H1 (cell line): ENCODE results near the gene PAAF1. TPM values are rescaled to one million over a fixed set of nuclear protein-coding genes. Genes with fewer than 3 reads are reported as not detected.

ENCODE experiments used
- CTCF ChIA-PET: fragments of 300-600 bp; sonication (Branson Sonifier 250); formaldehyde crosslinking; loops from one replicate; lab custom pipeline; 2021; ENCODE audit not compliant: partially characterized antibody; lab: Charles Lee
- POLR2A ChIA-PET: fragments of 300-600 bp; sonication (Branson Sonifier 250); formaldehyde crosslinking; loops from one replicate; lab custom pipeline; 2021; ENCODE audit warnings: inconsistent platforms; ENCODE audit not compliant: partially characterized antibody; lab: Charles Lee
- DNase-seq, 2 experiments: peaks; one replicate each; pipeline versions ENCODE4 v3.0.0 to v3.0.0-alpha.2; 2010 to 2022; ENCODE audit warnings: low spot score in 2 of 2, low read depth in 1 of 2, mixed read lengths in 1 of 2
- FAIRE-seq: peaks from 2 replicates; lab custom pipeline; 2011; peaks lifted over from hg19 to GRCh38; lab: Jason Lieb, UNC
- H2AFZ ChIP-seq: 2 replicates; pipeline ENCODE4 v1.8.1; 2012; ENCODE audit warnings: low read length, inconsistent platforms
- H2AK5ac ChIP-seq: 2 replicates; pipeline ENCODE4 v1.6.1; 2013; ENCODE audit warnings: low read depth, low read length
- H2BK120ac ChIP-seq: replicated peaks from 2 replicates; pipeline ENCODE3; 2013; ENCODE audit warnings: low read depth, low read length, inconsistent platforms
- H2BK12ac ChIP-seq: 2 replicates; pipeline ENCODE4 v1.6.1; 2013; ENCODE audit warnings: low read depth, low read length
- H2BK15ac ChIP-seq: 2 replicates; pipeline ENCODE4 v1.6.1; 2013; ENCODE audit warnings: low read length
- H2BK20ac ChIP-seq: 2 replicates; pipeline ENCODE4 v1.6.1; 2013; ENCODE audit warnings: low read length
- H2BK5ac ChIP-seq: 2 replicates; pipeline ENCODE4 v1.6.1; 2013; ENCODE audit warnings: low read depth, low read length
- H3K14ac ChIP-seq: 2 replicates; pipeline ENCODE4 v1.6.1; 2013; ENCODE audit warnings: inconsistent platforms; ENCODE audit not compliant: insufficient read length
- H3K18ac ChIP-seq: 2 replicates; pipeline ENCODE4 v1.6.1; 2013; ENCODE audit warnings: low read length; ENCODE audit errors: extremely low read depth
- H3K23ac ChIP-seq: 2 replicates; pipeline ENCODE4 v1.6.1; 2013; ENCODE audit warnings: inconsistent platforms; ENCODE audit not compliant: insufficient read length
- H3K23me2 ChIP-seq: 2 replicates; pipeline ENCODE4 v1.6.1; 2013; ENCODE audit warnings: low read depth, low read length
- H3K27ac ChIP-seq: 2 replicates; pipeline ENCODE4 v1.6.1; 2011; ENCODE audit warnings: low read depth, low read length, inconsistent platforms
- H3K27me3 ChIP-seq, 4 experiments: replicated peaks in 1 of 4; 1 replicate in 1 of 4; 2 replicates in 3 of 4; pipeline versions ENCODE4 v1.6.1 to v1.8.1; 2011 to 2013; ENCODE audit warnings: low read length in 3 of 4, mild to moderate bottlenecking in 3 of 4, inconsistent platforms in 2 of 4, mixed read lengths in 2 of 4, moderate library complexity in 1 of 4; ENCODE audit not compliant: control insufficient read depth in 3 of 4, insufficient read depth in 3 of 4; ENCODE audit errors: extremely low read depth in 1 of 4
- H3K36me3 ChIP-seq, 4 experiments: 2 replicates each; pipeline versions ENCODE4 v1.6.1 to v1.8.1; 2011 to 2013; ENCODE audit warnings: mild to moderate bottlenecking in 4 of 4, low read length in 3 of 4, moderate library complexity in 2 of 4, control low read depth in 1 of 4, inconsistent platforms in 1 of 4; ENCODE audit not compliant: insufficient read depth in 4 of 4, control insufficient read depth in 2 of 4
- H3K4ac ChIP-seq: replicated peaks from 2 replicates; pipeline ENCODE3; 2013; ENCODE audit warnings: low read length, low read depth, mixed read lengths, inconsistent platforms; ENCODE audit not compliant: insufficient read length
- H3K4me1 ChIP-seq, 4 experiments: replicated peaks in 1 of 4; 1 replicate in 1 of 4; 2 replicates in 3 of 4; pipeline versions ENCODE4 v1.6.1 to v1.8.1; 2011 to 2013; ENCODE audit warnings: low read length in 3 of 4, inconsistent platforms in 2 of 4, mixed read lengths in 1 of 4; ENCODE audit not compliant: insufficient read depth in 4 of 4, control insufficient read depth in 3 of 4
- H3K4me2 ChIP-seq, 2 experiments: 2 replicates each; pipeline versions ENCODE4 v1.6.1 to v1.8.1; 2011 to 2013; ENCODE audit warnings: low read depth in 2 of 2, low read length in 2 of 2, control low read depth in 1 of 2, inconsistent platforms in 1 of 2, mild to moderate bottlenecking in 1 of 2; ENCODE audit not compliant: insufficient read depth in 1 of 2
- H3K4me3 ChIP-seq, 4 experiments: fragments of 200-600, 300-600 bp in 1 of 4; sonication (generic), shearing (Covaris generic), sonication (Bioruptor Twin) in 1 of 4; 2 replicates each; pipeline versions ENCODE4 v1.5.1 to v1.8.1; 2011 to 2016; ENCODE audit warnings: low read length in 4 of 4, low read depth in 3 of 4, control low read depth in 2 of 4, inconsistent platforms in 2 of 4, mild to moderate bottlenecking in 2 of 4, mixed read lengths in 1 of 4, moderate library complexity in 1 of 4; ENCODE audit not compliant: insufficient read depth in 2 of 4; ENCODE audit errors: extremely low read depth in 1 of 4
- H3K56ac ChIP-seq: replicated peaks from 2 replicates; pipeline ENCODE3; 2013; ENCODE audit warnings: low read depth, mild to moderate bottlenecking, mixed read lengths, low read length, inconsistent platforms; ENCODE audit not compliant: insufficient read length
- H3K79me1 ChIP-seq: 2 replicates; pipeline ENCODE4 v1.6.1; 2013; ENCODE audit warnings: low read depth, low read length, control low read depth
- H3K79me2 ChIP-seq, 2 experiments: 2 replicates each; pipeline versions ENCODE4 v1.6.1 to v1.8.1; 2012 to 2013; ENCODE audit warnings: low read length in 2 of 2, mild to moderate bottlenecking in 2 of 2, inconsistent platforms in 1 of 2; ENCODE audit not compliant: insufficient read depth in 2 of 2, control insufficient read depth in 1 of 2
- H3K9ac ChIP-seq, 4 experiments: replicated peaks in 1 of 4; 1 replicate in 1 of 4; 2 replicates in 3 of 4; pipeline versions ENCODE4 v1.6.1 to v1.8.1; 2011 to 2013; ENCODE audit warnings: low read depth in 3 of 4, low read length in 3 of 4, control low read depth in 2 of 4, mild to moderate bottlenecking in 2 of 4, moderate library complexity in 2 of 4, inconsistent platforms in 1 of 4; ENCODE audit errors: extremely low read depth in 1 of 4
- H3K9me3 ChIP-seq, 2 experiments: 2 replicates each; pipeline versions ENCODE4 v1.6.1 to v1.8.1; 2012 to 2013; ENCODE audit warnings: mild to moderate bottlenecking in 2 of 2, moderate library complexity in 2 of 2, control low read depth in 1 of 2, inconsistent platforms in 1 of 2, low read depth in 1 of 2, low read length in 1 of 2, mixed read lengths in 1 of 2; ENCODE audit not compliant: insufficient read depth in 2 of 2
- H4K20me1 ChIP-seq, 2 experiments: replicated peaks in 1 of 2; 2 replicates each; pipeline versions ENCODE3 to v1.8.1; 2011 to 2013; ENCODE audit warnings: inconsistent platforms in 2 of 2, low read length in 2 of 2, mild to moderate bottlenecking in 1 of 2; ENCODE audit not compliant: insufficient read depth in 2 of 2, control insufficient read depth in 1 of 2
- H4K5ac ChIP-seq: 2 replicates; pipeline ENCODE4 v1.6.1; 2013; ENCODE audit warnings: low read length, low read depth, mixed read lengths, inconsistent platforms; ENCODE audit not compliant: insufficient read length
- H4K8ac ChIP-seq: 2 replicates; pipeline ENCODE4 v1.8.0; 2013; ENCODE audit warnings: mild to moderate bottlenecking, moderate library complexity, low read length, inconsistent platforms; ENCODE audit not compliant: insufficient read depth; ENCODE audit errors: extremely low read depth
- H4K91ac ChIP-seq: replicated peaks from 2 replicates; pipeline ENCODE3; 2013; ENCODE audit warnings: low read length, mixed read lengths, inconsistent platforms; ENCODE audit not compliant: insufficient read length
- BCL11A ChIP-seq, 2 experiments: IDR thresholded peaks; one replicate each; pipeline ENCODE4 v1.6.1; 2011; ENCODE audit warnings: low read depth in 2 of 2, low read length in 2 of 2, mild to moderate bottlenecking in 2 of 2
- CBX5 ChIP-seq: fragments of 300-800, 300-1000 bp; sonication (generic); IDR thresholded peaks from 2 replicates; pipeline ENCODE4 v1.7.1; 2016; ENCODE audit warnings: antibody characterized with exemption, low read length, low read depth
- EGR1 ChIP-seq: IDR thresholded peaks from 2 replicates; pipeline ENCODE4 v1.6.1; 2011; ENCODE audit warnings: low read depth, low read length, borderline replicate concordance
- GABPA ChIP-seq: IDR thresholded peaks from 2 replicates; pipeline ENCODE4 v1.6.1; 2011; ENCODE audit warnings: mild to moderate bottlenecking, low read length, moderate library complexity, borderline replicate concordance; ENCODE audit not compliant: insufficient read depth
- HDAC6 ChIP-seq: IDR thresholded peaks from one replicate; pipeline ENCODE4 v1.7.1; 2012; ENCODE audit warnings: low read depth, mild to moderate bottlenecking, inconsistent platforms, low read length, moderate library complexity
- KDM5A ChIP-seq: fragments of 200-600 bp; IDR thresholded peaks from 2 replicates; pipeline ENCODE4 v1.7.1; 2012; ENCODE audit warnings: mild to moderate bottlenecking, low read length, inconsistent platforms, mixed read lengths
- POLR2AphosphoS5 ChIP-seq: IDR thresholded peaks from 2 replicates; pipeline ENCODE4 v1.6.1; 2011; ENCODE audit warnings: low read depth, low read length
- RFX5 ChIP-seq: IDR thresholded peaks from 2 replicates; pipeline ENCODE4 v1.6.1; 2011; ENCODE audit warnings: low read depth, low read length, improper control_type of control experiment, borderline replicate concordance
- SAP30 ChIP-seq: fragments of 300-600 bp; sonication (generic); IDR thresholded peaks from 2 replicates; pipeline ENCODE4 v1.7.1; 2012; ENCODE audit warnings: low read length, moderate library complexity, mild to moderate bottlenecking, inconsistent platforms; ENCODE audit not compliant: insufficient read depth, insufficient replicate concordance
- TAF1 ChIP-seq: IDR thresholded peaks from 2 replicates; pipeline ENCODE4 v1.6.1; 2011; ENCODE audit warnings: mild to moderate bottlenecking, low read depth, low read length
- ZNF274 ChIP-seq: IDR thresholded peaks from 2 replicates; pipeline ENCODE4 v1.7.0; 2012; ENCODE audit warnings: low read length, borderline replicate concordance; ENCODE audit errors: extremely low read depth
- WGBS, 2 experiments: shearing (Covaris generic) in 1 of 2; methylation state at CpG; one replicate each; pipeline versions ENCODE4 v1.1.6 to v1.1.7; 2013 to 2015; ENCODE audit warnings: low lambda C conversion rate in 2 of 2, mixed read lengths in 2 of 2, inconsistent platforms in 1 of 2, low coverage in 1 of 2, missing lambda C conversion rate in 1 of 2; ENCODE audit not compliant: insufficient replicate concordance in 2 of 2, insufficient coverage in 1 of 2, insufficient read length in 1 of 2; ENCODE audit errors: extremely low coverage in 1 of 2, missing lambda C conversion rate in 1 of 2; 5-methylcytosine and 5-hydroxymethylcytosine counted together
- polyA plus RNA-seq, 7 experiments: library from polyadenylated mRNA; depleted of rRNA in 3 of 7; stranded (reverse) in 5 of 7; unstranded in 2 of 7; fragments of >200 nt in 5 of 7; fragments of 200-250 nt in 2 of 7; gene quantifications; 1 replicate in 5 of 7; 2 replicates in 1 of 7; 4 replicates in 1 of 7; pipeline versions ENCODE4 v1.2.1 to v1.2.3, GENCODE V29; 2011 to 2013; ENCODE audit warnings: missing spikeins in 2 of 7, mixed read lengths in 2 of 7
- total RNA-seq: library from RNA; stranded (reverse); fragmentation: NEBNext Ultra II Directional; extraction: Animal tissue kit (Norgen Biotek cat#: 25700); gene quantifications from 2 replicates; pipeline ENCODE4 v1.2.1, GENCODE V29; 2021
- TF ChIP-seq, protein P1 (sequence below), 3 experiments: IDR thresholded peaks; 1 replicate in 2 of 3; 2 replicates in 1 of 3; pipeline versions ENCODE4 v1.5.1 to v1.6.1; 2011; ENCODE audit warnings: low read length in 3 of 3, mild to moderate bottlenecking in 3 of 3, inconsistent platforms in 2 of 3, low read depth in 1 of 3, moderate library complexity in 1 of 3; ENCODE audit not compliant: insufficient read depth in 1 of 3; ENCODE audit errors: control extremely low read depth in 1 of 3

PAAF1 gene
- total and polyA plus RNA-seq, 2 of the 8 experiments (the other 6 are each of a cell fraction or from before 2014, with no cell fraction given): 24.4 to 28.8 TPM

DNA sequence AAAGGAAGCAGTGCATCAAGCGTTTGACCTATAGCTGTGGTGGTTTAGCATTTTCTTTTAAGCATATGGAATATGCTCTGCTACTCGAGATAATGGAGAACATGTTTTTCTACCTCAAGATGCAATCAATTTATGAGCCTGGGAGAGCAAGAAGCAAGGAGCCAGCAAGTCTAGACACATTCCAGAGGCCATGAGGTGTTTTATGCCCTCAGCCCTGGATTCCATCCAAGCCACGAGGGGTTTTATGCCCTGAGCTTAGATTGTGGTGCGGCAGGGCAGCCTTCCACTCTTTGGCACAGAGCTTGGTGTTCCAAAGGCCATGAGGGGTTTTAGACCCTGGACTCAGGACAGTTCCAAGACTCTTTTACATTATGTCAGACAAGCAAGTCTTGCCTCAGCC is 62.3 kb downstream of the PAAF1 start:
- no peak overlapping the region for H3K14ac ChIP-seq
- POLR2A ChIA-PET: interaction anchor here (0.7 to 1.6 kb wide), 3 partner anchors 10 to 70 kb away, joined by 3 to 4 read pairs (median 3); partner anchors contain the start of gene DNAJB13
- no peaks in the 10 kb centered on the region for H3K79me1 ChIP-seq
- CTCF ChIA-PET: interaction anchor here (0.6 to 1.7 kb wide), 3 partner anchors 9 to 72 kb away, joined by 3 to 6 read pairs (median 4); no protein-coding TSS in a partner anchor
- no peak overlapping the region for H3K4ac ChIP-seq
- no peak overlapping the region for H4K91ac ChIP-seq
- peaks cover 0 to 6% (median 0%) of the 10 kb centered on the region in 4 experiments; a peak in 1 of 8 replicates for H3K36me3 ChIP-seq
- H4K8ac ChIP-seq: no peak overlapping the region
- DNase-seq (no peak), FAIRE-seq (no peak)
- H2AFZ ChIP-seq: no peak overlapping the region
- no peak overlapping the region for H3K27ac ChIP-seq
- H2BK12ac ChIP-seq: no peak overlapping the region
- H3K79me2 ChIP-seq: no peaks in the 10 kb centered on the region
- no peak overlapping the region for H3K23ac ChIP-seq
- H2AK5ac ChIP-seq: no peak overlapping the region
- no peak overlapping the region for H3K4me2 ChIP-seq
- H2BK120ac ChIP-seq: no peak overlapping the region
- H3K9ac ChIP-seq: no peak overlapping the region
- no peak overlapping the region for H3K4me3 ChIP-seq
- peaks cover 31 to 41% of the 10 kb centered on the region in 2 experiments; a peak in 3 of 4 replicates for H3K9me3 ChIP-seq
- WGBS, 2 experiments: 89% methylated on average over 4 of the region's 4 CpGs; no CpG with 5 or more reads in 1 of the 2 experiments
- H3K23me2 ChIP-seq: no peaks in the 10 kb centered on the region
- no peak overlapping the region for H4K5ac ChIP-seq
- no peaks in the 10 kb centered on the region for H4K20me1 ChIP-seq
- H2BK5ac ChIP-seq: no peak overlapping the region
- no peak overlapping the region for H3K18ac ChIP-seq
- no peak overlapping the region for H2BK15ac ChIP-seq
- no peak overlapping the region for H2BK20ac ChIP-seq
- no peaks in the 10 kb centered on the region for H3K27me3 ChIP-seq
- no peak overlapping the region for H3K56ac ChIP-seq
- no peaks in the 10 kb centered on the region for H3K4me1 ChIP-seq
- TF ChIP-seq BCL11A (IDR thresholded peaks at IDR 0.05; ENCODE audit: low read depth in 2 of 2, low read length in 2 of 2) (no peak), HDAC6 (no peak), GABPA (no peak), ZNF274 (no peak), POLR2AphosphoS5 (no peak), RFX5 (no peak), TAF1 (no peak), SAP30 (no peak), EGR1 (no peak), KDM5A (no peak), CBX5 (no peak)
- TF ChIP-seq, protein P1, sequence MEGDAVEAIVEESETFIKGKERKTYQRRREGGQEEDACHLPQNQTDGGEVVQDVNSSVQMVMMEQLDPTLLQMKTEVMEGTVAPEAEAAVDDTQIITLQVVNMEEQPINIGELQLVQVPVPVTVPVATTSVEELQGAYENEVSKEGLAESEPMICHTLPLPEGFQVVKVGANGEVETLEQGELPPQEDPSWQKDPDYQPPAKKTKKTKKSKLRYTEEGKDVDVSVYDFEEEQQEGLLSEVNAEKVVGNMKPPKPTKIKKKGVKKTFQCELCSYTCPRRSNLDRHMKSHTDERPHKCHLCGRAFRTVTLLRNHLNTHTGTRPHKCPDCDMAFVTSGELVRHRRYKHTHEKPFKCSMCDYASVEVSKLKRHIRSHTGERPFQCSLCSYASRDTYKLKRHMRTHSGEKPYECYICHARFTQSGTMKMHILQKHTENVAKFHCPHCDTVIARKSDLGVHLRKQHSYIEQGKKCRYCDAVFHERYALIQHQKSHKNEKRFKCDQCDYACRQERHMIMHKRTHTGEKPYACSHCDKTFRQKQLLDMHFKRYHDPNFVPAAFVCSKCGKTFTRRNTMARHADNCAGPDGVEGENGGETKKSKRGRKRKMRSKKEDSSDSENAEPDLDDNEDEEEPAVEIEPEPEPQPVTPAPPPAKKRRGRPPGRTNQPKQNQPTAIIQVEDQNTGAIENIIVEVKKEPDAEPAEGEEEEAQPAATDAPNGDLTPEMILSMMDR (IDR thresholded peaks at IDR 0.05; ENCODE audit: control extremely low read depth in 1 of 3, insufficient read depth in 1 of 3, low read depth in 1 of 3, low read length in 3 of 3): no peak
